ENCODE measurements around the gene APBB1IP.
"Not testable (repeated sequence)": the region's sequence is repeated elsewhere in the genome, so short reads cannot be mapped to it uniquely, and the experiment has no call there.

APBB1IP gene

DNA sequence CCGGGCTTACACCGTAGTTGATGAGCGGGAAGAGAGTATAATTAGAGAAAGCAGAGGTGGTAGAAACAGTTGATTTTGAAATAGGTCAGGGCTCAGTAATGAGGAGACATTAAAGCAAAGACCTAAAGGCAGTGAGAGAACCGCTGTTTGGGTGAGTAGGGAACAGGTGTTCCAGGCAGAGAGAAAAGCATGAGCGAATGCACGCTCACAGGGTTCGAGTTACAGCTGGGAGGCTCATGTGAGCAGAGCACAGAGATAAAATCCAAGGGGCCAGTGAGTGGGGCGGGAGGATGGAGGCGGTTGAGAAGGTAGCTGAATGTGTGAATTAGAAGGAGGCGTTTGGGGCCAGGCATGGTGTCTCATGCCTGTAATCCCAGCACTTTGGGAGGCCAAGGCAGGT is 39.9 kb downstream of the APBB1IP start:
- DNase-seq = no peak

DNA sequence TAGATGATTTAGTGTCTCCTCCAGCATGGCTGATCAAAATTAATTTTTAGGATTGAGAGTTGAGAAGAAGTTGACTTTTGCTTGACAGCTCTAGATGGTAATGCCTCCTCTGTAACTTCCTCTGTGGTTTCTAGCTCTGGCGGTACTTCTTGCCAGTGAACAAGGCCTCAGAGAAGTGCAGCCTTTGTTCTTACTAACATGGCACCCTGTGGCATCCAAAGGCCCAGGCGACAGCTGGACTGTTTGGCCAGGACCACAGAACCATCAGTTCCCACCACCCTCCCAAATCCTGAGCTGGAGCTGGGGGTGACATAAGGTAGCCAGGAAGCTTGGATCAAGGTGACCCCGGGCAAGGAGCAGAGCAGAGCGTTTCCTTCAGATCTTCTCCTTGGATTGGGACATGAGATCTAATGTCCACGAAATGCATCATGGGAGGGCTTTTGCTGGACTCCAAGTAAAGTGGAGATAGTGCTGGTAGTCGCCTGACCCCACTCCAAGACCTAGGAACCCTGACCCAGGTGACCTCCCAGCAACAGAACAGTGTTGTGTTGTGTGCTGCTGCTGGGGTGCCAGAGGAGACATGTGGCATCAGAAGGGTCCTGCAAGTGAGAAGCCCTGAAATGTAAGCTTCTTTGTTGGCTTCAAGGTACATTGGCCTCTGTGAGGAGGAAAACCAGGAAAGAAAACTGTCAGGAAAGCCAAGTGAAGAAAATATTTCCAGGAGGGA is 41.8 kb downstream of the APBB1IP start:
- no peak for DNase-seq

DNA sequence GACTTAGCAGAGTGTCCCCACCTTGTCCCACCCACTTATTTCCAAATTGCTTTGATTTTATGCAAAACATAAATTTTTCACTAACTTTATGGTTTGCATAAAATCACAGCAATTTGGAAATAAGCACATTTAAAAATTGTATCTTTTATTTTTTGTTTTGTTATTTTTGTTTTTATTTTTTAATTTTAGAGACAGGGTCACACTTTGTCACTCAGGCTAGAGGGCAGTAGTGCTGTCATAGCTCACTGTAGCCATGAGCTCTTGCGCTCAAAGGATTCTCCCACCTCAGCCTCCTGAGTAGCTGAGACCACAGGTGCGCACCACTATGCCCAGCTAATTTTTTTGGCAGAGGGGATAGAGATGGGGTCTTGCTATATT is 43.2 kb downstream of the APBB1IP start:
- no peak for DNase-seq

- no peak for DNase-seq
These were observed 43.9 kb downstream of the APBB1IP start for GRCh38 chr10:26481914-26482550.

DNA sequence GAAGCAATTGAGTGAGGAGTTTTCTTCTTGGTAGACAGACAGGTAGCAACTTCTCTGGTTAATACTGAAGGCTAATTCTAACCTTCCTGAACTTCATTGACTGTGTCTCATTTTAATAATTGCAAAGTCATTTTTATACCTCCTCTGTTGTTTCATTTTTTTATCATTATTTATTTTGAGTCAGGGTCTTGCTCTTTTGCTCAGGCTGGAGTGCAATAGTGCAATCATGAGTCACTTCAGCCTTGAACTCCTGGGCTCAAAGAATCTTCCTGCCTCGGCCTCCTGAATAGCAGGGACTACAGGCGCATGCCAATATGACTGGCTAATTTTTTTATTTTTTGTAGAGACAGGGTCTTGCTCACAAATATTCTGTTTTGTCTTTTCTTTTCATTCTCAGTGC is 45.4 kb downstream of the APBB1IP start:
- DNase-seq = no peak

DNA sequence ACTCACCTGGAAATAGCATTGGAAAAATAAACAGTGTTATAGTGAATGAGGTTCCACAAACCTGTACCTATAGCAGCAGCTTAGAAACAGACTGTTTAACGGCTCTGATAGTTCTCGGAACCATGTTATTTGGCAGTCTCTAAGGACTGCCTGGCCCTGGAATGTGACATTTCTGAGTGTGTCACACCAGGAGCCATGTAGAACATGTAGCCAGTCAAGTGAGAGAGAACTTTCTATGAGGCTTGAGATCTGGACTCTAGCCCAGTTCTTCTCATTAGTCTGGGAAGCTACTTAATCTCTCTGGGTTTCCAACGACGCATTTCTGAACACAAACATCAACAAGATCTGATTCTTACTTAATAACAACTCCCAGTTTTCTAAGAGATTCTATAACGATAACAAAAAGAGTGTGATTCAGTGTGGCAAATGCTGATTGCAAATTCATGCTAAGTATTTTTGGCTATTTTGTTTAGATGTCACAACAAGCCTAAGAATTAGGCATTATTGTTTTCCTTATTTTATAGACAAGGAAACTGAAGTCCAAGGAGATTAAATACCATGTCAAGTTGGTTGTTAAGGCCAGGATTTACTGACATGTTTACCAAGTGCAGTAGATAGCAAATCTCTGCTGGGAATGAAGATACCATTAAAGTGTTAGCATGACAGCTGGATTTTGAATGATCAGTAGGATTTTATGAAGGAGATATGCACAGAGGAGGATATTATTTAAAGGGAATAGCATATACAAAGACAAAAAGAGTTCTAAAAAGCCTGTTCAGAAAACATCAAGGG is 47.2 kb downstream of the APBB1IP start:
- DNase-seq = no peak

DNA sequence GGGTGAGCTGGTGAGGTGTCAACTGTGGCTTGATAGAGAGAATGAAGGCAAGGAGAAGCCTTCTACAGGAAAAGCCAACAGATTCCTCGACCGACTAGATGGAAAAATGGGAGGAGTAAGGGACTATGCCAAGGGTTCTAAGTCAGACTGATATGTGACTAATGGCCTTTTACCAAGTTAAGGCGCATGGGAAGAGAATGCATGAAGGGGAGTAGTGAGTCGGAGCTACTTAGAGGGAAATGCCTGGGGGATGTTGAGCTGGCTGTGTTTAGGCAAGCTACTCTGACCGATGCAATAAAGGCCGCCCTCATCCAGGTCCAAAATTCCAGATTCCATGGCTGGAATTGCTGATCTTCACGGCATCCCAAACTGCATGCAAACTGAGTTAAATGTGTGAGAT is 48.2 kb downstream of the APBB1IP start:
- DNase-seq = no peak

DNA sequence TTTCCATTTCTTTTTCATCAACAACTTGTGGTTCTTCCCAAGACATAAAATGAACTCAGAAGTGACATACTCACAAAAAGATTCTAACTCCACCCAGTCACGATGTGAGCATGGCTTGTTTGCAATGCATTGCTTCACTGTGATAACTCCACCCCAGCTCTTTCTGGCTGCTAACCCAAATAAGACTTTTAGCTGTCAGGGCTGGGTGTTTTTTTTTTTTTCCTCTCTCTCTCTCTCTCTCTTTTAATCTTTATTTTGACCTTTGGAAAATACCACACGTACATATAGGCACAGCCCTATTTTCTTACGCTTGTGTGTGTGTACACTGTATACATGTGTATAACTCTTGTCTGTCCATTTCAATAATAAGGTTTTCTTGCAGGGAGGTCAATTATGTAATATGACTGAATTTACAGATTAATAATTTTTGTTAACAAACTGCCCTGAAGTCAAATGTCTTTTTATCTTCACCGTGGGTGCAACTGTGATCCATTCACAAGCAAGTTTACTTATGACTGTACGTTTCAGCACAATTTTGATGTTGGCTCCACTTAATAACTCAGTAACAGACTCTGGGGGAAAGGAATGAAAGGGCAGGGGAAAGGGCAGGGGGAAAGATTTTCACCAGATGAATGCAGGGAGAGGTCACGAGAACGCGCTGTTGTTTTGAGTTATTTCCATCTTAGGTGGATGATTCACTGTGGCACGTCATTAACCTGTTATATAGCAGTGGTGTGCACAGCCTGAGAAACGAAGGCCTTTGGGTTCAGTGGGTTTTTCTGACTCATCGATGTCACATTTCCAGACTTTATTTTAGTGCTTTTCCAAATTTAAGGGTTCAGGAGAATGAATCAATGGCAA is 49.1 kb downstream of the APBB1IP start:
- no peak for DNase-seq

- DNase-seq = no peak
These were observed 50.2 kb downstream of the APBB1IP start for GRCh38 chr10:26488344-26488743.

- DNase-seq = no peak
These were observed 50.9 kb downstream of the APBB1IP start for GRCh38 chr10:26489081-26489480.

- not testable (repeated sequence) for DNase-seq
These were observed 52.2 kb downstream of the APBB1IP start for GRCh38 chr10:26490367-26490766.

DNA sequence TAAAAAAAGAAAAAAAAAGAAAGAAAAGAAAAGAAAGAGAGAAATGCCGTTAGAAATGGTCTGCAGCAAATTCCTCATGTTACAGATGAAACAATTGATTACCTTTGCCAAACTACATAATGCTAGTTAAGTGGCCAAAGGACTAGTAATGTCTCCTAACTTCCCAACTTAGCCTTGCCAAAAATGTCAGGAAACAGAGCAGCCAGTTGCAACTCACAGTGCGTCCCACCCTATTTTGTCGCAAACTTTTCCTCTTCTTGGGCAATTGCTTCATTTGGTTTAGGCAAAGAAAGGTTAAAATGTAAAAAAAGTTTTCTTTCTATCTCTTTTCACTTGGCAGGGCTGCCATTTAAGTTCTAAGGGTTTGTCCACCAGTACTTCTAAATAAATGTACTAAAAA is 53.1 kb downstream of the APBB1IP start:
- no peak for DNase-seq

DNA sequence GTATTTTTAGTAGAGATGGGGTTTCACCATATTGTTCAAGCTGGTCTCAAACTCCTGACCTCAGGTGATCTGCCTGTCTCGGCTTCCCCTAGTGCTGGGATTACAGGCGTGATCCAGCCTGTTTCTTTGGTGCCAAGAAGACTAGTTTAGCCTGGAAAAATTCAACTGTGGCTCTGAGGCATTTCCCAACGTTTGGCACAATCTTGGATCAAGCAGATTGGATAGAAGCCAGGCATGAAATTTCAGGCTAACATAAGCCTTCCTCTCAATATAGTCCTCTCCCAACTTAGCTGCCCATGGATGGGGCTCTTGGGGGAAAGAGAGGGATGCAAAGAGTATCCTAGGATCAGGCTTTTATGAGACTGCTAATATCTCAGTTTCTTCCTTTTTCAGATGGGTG is 53.8 kb downstream of the APBB1IP start:
- DNase-seq = no peak

DNA sequence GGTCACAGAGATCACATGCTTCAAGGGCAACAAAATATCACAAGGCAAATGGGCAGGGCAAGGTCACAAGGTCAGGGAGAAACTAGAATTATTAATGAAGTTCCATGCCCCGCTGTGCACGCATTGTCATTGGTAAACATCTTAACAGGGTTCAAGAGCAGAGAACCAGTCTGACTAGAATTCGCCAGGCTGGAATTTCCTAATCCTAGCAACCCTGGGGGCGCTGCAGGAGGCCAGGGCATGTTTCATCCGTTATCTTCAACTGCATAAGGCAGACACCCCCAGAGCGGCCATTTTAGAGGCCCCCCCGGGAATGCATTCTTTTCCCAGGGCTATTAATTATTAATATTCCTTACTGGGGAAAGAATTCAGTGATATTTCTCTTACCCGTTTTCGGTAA is 54.6 kb downstream of the APBB1IP start:
- not testable (repeated sequence) for DNase-seq

GRCh38 chr10:26494018-26494417 is 55.9 kb downstream of the APBB1IP start:
- no peak for DNase-seq

DNA sequence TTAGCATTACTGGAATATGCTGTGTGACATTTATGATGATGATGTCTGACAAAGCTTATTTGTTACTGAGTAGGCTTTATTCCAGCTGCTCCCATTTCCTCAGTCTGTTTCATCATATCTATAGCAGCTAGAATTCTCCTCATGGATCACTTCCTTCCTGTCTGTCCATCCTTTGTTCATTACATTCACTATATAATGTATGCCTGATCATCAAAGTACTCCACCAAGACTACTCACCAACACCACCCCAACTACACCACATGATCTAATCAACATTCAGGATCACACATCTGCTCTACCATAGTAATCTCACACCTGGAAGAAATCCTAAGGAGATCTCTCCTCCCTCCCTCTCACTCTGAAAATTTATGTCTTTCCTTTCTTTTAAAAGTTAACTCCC is 61.3 kb downstream of the APBB1IP start:
- DNase-seq = no peak

DNA sequence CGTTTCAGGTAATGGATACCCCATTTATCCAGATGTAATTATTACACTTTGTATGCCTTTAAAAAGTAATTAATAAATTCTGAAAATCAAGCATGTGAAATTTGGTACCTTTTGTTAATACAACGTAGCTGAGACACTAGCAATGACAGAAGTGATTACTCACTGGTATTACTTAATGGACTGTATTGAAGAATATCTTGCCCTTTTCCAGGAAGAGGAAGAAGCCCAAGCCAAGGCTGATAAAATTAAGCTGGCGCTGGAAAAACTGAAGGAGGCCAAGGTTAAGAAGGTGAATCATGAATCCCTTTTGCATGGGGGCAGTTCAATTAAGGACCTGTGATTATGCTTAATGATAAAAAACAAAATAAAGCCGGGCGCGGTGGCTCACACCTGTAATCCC is 64.8 kb downstream of the APBB1IP start:
- no peak for DNase-seq

DNA sequence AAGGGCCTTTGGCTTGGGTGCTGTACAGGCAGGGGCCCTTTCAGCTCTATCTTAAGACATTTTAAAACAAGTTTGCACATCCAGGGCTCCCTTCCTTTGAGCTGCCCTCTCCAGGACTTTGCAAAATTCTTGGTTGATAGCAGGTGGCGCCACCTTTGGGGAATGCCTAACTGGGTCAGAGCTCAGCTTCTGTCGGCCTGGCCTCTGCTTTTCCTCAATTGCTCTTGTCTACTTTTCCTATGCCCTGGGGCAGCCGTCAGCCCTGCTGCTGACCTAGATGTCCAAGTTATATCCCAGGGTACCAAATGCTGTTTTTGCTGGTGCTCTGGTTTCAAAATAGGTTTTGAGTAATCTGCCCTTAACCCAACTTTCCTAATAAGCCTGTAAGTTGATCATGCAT is 65.8 kb downstream of the APBB1IP start:
- no peak for DNase-seq

GRCh38 chr10:26504429-26504828 is 66.3 kb downstream of the APBB1IP start:
- DNase-seq = not testable (repeated sequence)

DNA sequence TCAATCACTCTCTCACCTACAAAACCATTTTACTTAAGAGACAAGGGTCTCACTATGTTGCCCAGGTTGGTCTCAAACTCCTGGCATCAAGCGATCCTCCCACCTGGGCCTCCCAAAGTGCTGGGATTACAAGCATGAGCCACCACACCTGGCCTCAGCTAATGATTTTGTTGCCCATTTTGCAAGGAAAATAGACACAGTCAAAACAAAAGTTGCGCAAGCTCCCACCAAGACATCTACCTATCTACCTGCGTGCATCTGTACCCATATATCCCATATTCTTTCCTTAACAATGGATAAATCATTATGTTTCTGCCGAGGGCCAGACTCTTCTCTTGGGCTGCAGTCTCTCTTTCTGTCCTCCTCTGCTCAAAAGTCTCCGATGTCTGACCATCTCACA is 67.3 kb downstream of the APBB1IP start:
- DNase-seq = no peak

DNA sequence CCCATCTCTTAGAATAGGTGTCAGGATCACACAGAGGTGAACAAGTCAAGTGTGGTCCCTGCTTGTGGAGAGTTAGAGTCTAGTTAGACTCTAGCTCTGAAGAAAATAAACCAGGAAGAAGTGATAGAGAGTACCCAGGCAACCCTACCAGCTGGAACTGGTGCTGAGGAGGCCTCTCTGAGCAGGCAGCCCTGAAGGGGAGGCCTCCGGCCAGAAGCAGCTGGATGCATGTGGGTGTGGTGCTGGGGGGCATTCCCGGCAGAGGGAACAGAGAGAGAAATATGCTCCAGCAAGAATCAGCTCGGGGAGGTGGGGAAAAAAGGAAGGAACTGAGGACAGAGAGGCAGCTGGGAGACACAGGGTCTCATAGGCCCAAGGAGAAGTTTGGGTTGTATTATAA is 68.6 kb downstream of the APBB1IP start:
- no peak for DNase-seq

DNA sequence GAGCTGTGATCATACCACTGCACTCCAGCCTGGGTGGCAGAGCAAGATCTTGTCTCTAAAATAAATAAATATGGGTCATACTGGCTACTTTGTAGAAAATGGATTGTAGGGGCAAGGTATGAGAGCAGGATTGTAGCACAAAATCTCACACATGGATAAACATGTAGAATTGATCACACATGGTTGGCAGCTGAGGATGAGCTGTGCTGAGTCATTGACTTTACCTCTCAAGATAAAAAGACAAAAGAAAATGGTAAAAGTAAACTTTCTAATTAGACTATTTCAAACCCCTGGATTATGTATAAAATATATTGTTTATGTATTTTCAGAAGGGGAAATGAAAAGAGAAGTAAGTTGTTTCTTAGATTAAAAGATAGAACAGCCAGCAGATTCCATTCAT is 69.3 kb downstream of the APBB1IP start:
- DNase-seq = no peak

DNA sequence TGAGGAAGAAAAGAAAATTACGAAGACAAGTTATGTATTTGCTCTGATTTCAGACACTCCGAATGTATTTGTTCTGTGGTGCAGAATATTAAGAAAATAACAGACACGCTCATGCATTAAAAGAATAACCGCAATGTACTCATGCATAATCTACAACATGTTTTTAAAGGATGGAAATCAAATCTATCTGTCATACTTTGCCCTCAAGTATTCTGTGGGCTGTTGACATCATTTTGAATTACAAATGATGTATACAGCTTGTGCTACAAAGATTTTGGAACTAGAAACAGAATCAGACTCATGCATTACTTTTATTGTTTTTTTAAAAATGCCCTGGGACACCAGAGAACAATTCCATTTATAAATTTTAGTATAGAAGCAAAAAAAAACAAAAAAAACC is 69.9 kb downstream of the APBB1IP start:
- no peak for DNase-seq
